ENCODE measurements around the gene STIM1. TPM values are rescaled to one million over a fixed set of nuclear protein-coding genes. Genes with fewer than 3 reads are reported as not detected.

Gene STIM1
- total and polyA plus RNA-seq, 10 of the 15 experiments (the other 5 are each of a cell fraction or from before 2014, with no cell fraction given) = 8.6 to 57.7 (median 29.3) TPM

DNA sequence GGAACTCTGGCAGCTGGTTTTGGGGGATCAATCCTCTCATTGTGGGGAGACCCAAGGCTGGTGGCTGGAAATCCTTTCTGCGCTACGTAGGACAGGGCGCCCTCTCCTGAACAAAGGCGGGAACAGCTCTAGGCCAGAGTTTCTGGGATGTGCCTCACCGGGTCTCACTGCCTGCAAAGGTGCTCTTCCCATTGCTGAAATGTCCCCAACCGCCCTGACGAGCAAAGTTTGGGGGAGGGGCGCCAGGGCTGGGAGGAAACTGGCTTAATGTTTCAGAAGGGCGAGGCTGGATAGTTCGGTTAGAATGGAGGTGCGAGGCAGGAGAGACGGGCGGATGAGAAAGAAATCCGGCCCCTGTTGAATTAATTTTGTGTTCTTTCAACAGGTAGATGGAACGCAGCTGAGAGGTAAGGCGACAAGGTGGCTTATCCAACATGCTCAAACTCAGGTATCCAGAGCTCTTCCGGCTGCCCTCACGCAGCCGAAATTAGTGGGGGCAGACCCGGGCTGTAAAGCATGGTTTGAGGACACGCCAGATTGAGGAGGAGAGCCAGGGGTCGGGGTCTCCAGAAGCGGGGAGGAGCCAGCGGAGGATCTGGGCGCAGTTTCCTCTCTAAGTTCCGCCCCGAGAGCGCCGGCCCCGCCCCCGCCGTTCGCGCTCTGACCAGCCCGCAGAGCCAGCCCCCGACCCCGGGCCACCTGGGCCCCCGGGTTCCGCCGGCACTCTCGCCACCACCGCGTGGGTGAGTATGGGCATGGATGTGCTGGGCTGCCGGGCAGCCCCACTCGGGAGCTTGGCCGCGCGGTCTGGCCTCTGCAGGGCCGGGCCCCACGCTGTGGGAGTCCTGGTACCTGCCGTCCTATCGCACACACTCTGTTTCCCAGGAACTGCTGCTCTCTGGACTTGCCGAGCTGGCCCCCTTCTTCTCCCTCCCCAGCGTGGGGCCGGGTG is 47.3 kb upstream of the STIM1 start, which contains the start of gene PGAP2:
PGAP2 (plus strand) TSS at position 652 of the 952 bp plus-strand sequence. CDS start 2,700 bp downstream, outside the sequence.
- Histone ChIP-seq H4K20me1 (ENCODE audit: control insufficient read depth, insufficient read depth) (no peaks in the 10 kb centered on the region), H3K4me1 (ENCODE audit: control insufficient read depth, insufficient read depth, low read length) (no peaks in the 10 kb centered on the region), H3K4me2 (ENCODE audit: control insufficient read depth, insufficient read depth) (peak within 1 kb of the TSS; percentile 95), H3K27me3 (replicated peaks in 1 of 2; ENCODE audit: control insufficient read depth in 2 of 2, insufficient read depth in 2 of 2, low read length in 1 of 2) (no peaks in the 10 kb centered on the region), H3K9ac (ENCODE audit: control insufficient read depth, insufficient read depth, low read length) (peak within 1 kb of the TSS; percentile 55; the same call in 1 of the 2 replicates), H2AFZ (ENCODE audit: control insufficient read depth, low read depth, low read length) (peak within 1 kb of the TSS; percentile 95), H3K9me3 (replicated peaks; ENCODE audit: control insufficient read depth, insufficient read depth, low read length) (no peaks in the 10 kb centered on the region), H3K79me2 (ENCODE audit: control insufficient read depth, insufficient read depth, low read length) (no peaks in the 10 kb centered on the region), H3K4me3 (peak within 1 kb of the TSS; percentile 92), H3K36me3 (ENCODE audit: control insufficient read depth in 2 of 2, insufficient read depth in 2 of 2, low read length in 1 of 2) (no peaks in the 10 kb centered on the region; a peak in 1 of 4 replicates), H3K27ac (ENCODE audit: control insufficient read depth, insufficient read depth) (peak within 1 kb of the TSS; percentile 57)
- ChIA-PET POLR2A (interaction anchor here (0.6 to 1.9 kb wide), 9 partner anchors 9 to 264 kb away, joined by 3 to 9 read pairs (median 3); partner anchors contain the start of genes NUP98 and RHOG), CTCF (interaction anchor here (0.5 to 4.5 kb wide), 57 partner anchors 8 to 332 kb away, joined by 3 to 44 read pairs (median 4); partner anchors contain the start of genes NUP98, RHOG and STIM1), SMC1A (ENCODE audit: uncharacterized antibody, unreplicated experiment) (interaction anchor here (0.6 to 4.1 kb wide), 36 partner anchors 10 to 333 kb away, joined by 3 to 33 read pairs (median 4); partner anchors contain the start of genes NUP98, RHOG and STIM1), RAD21 (ENCODE audit: unreplicated experiment) (interaction anchor here (0.6 to 4.4 kb wide), 26 partner anchors 9 to 302 kb away, joined by 3 to 25 read pairs (median 4); partner anchors contain the start of genes NUP98, RHOG and STIM1)
- 3% methylated on average over 37 of the region's 55 CpGs for WGBS (ENCODE audit: insufficient coverage, insufficient replicate concordance, low lambda C conversion rate, missing lambda C conversion rate)
- ATAC-seq (peak; percentile 89), DNase-seq (ENCODE audit: low read depth, low spot score) (no peak), FAIRE-seq (peak; percentile 93)
- no TSS peak for BruUV-seq (replicated peaks)
- intact Hi-C loops (cut with micrococcal nuclease; ENCODE audit: unreplicated experiment) = no loop called here
- in situ Hi-C loops (cut with MboI) = no loop called here
- TF ChIP-seq ZNF207 (IDR thresholded peaks at IDR 0.05; ENCODE audit: borderline replicate concordance) = no peak
- TF ChIP-seq, protein P1, sequence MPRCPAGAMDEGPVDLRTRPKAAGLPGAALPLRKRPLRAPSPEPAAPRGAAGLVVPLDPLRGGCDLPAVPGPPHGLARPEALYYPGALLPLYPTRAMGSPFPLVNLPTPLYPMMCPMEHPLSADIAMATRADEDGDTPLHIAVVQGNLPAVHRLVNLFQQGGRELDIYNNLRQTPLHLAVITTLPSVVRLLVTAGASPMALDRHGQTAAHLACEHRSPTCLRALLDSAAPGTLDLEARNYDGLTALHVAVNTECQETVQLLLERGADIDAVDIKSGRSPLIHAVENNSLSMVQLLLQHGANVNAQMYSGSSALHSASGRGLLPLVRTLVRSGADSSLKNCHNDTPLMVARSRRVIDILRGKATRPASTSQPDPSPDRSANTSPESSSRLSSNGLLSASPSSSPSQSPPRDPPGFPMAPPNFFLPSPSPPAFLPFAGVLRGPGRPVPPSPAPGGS (IDR thresholded peaks at IDR 0.05; ENCODE audit: borderline replicate concordance, insufficient read depth, low read depth, low read length, poor library complexity, severe bottlenecking) = no peak
- no peak for TF ChIP-seq ASH2L (IDR thresholded peaks at IDR 0.05; ENCODE audit: borderline replicate concordance, low read depth)
- no peak for TF ChIP-seq WRNIP1 (IDR thresholded peaks at IDR 0.05; ENCODE audit: borderline replicate concordance, low read depth, low read length)
- no peak for TF ChIP-seq EZH2 (IDR thresholded peaks at IDR 0.05; ENCODE audit: borderline replicate concordance, control insufficient read depth, low read depth, low read length)
- TF ChIP-seq PAX5 (IDR thresholded peaks at IDR 0.05; ENCODE audit: borderline replicate concordance, low read depth, low read length) = no peak
- no peak for TF ChIP-seq PML (IDR thresholded peaks at IDR 0.05; ENCODE audit: low read length)
- TF ChIP-seq, protein P2, sequence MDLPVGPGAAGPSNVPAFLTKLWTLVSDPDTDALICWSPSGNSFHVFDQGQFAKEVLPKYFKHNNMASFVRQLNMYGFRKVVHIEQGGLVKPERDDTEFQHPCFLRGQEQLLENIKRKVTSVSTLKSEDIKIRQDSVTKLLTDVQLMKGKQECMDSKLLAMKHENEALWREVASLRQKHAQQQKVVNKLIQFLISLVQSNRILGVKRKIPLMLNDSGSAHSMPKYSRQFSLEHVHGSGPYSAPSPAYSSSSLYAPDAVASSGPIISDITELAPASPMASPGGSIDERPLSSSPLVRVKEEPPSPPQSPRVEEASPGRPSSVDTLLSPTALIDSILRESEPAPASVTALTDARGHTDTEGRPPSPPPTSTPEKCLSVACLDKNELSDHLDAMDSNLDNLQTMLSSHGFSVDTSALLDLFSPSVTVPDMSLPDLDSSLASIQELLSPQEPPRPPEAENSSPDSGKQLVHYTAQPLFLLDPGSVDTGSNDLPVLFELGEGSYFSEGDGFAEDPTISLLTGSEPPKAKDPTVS (IDR thresholded peaks at IDR 0.05; ENCODE audit: low read depth, low read length) = no peak
- TF ChIP-seq SP1 (IDR thresholded peaks at IDR 0.05; ENCODE audit: low read depth, low read length) = no peak
- TF ChIP-seq NFYB (IDR thresholded peaks at IDR 0.05; ENCODE audit: insufficient read depth, low read depth, low read length) = no peak
- TF ChIP-seq RAD21 (IDR thresholded peaks at IDR 0.05; ENCODE audit: insufficient read depth, low read depth, low read length) = peak; percentile 62
- TF ChIP-seq, protein P3, sequence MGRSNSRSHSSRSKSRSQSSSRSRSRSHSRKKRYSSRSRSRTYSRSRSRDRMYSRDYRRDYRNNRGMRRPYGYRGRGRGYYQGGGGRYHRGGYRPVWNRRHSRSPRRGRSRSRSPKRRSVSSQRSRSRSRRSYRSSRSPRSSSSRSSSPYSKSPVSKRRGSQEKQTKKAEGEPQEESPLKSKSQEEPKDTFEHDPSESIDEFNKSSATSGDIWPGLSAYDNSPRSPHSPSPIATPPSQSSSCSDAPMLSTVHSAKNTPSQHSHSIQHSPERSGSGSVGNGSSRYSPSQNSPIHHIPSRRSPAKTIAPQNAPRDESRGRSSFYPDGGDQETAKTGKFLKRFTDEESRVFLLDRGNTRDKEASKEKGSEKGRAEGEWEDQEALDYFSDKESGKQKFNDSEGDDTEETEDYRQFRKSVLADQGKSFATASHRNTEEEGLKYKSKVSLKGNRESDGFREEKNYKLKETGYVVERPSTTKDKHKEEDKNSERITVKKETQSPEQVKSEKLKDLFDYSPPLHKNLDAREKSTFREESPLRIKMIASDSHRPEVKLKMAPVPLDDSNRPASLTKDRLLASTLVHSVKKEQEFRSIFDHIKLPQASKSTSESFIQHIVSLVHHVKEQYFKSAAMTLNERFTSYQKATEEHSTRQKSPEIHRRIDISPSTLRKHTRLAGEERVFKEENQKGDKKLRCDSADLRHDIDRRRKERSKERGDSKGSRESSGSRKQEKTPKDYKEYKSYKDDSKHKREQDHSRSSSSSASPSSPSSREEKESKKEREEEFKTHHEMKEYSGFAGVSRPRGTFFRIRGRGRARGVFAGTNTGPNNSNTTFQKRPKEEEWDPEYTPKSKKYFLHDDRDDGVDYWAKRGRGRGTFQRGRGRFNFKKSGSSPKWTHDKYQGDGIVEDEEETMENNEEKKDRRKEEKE (IDR thresholded peaks at IDR 0.05) = no peak
- TF ChIP-seq STAT1 (conservative IDR thresholded peaks at IDR 0.05) = no peak
- TF ChIP-seq ZZZ3 (IDR thresholded peaks at IDR 0.05; ENCODE audit: control insufficient read depth, insufficient read length, low read depth) = no peak
- TF ChIP-seq ATF7 (IDR thresholded peaks at IDR 0.05; ENCODE audit: low read depth) = no peak
- TF ChIP-seq ZNF217 (IDR thresholded peaks at IDR 0.05) = no peak

Measured in GM12878 (cell line).